Activated T-helper 1 cell treated with Interleukin-2 at 50 U/mL for 16 hours (primary cell): ENCODE data around the gene ADAMTS18.
A peak's percentile ranks its signal among the peaks of the same experiment; 100 is the strongest.
"Not testable (repeated sequence)": the region's sequence is repeated elsewhere in the genome, so short reads cannot be mapped to it uniquely, and the experiment has no call there.

ENCODE experiments used
- DNase-seq: peaks from one replicate; pipeline ENCODE4 v3.0.0-alpha.2; 2020; ENCODE audit warnings: low read depth

Gene ADAMTS18

DNA sequence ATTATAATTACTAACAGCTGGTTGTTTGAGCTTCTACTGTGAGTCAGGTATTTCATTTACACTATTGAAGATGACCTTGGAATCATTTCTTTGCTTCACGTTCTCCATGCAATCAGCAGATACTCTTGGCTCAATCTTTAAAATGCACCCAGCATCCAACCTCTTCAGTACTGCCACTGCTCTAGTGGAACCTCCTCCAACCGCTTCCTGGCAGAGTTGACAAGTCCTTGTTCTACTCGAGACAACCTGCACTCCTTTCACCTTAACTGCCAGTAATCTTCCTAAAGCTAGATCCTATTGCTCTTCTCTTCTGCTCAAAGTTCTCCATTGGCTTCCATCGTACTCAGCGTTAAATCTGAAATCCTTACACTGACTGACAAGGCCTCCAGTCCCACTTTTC lies 149.2 kb downstream of the ADAMTS18 start:
- no peak for DNase-seq

DNA sequence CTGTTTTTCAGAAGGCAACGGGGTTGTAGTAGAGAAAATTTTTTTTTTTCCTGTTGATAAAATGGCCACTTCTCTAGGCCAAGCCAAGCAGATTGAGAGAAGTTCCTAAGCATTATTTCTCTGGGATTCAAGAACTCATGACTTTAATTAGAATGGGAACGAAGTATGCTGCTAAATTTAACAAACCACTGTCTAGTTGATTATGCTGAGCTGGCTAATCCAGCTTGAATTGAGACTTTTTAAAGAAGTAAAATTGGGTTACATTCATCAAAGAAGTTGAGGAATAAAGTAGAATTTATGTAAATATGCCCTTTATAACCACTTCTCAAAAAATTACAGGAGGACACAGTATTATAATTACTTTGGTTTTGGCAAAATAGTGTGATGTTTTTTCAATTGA lies 152.5 kb downstream of the ADAMTS18 start:
- no peak for DNase-seq

GRCh38 chr16:77279316-77279715 lies 155.5 kb downstream of the ADAMTS18 start:
- DNase-seq = not testable (repeated sequence)

- no peak for DNase-seq
Observed at GRCh38 chr16:77277571-77277970, 157.3 kb downstream of the ADAMTS18 start.

DNA sequence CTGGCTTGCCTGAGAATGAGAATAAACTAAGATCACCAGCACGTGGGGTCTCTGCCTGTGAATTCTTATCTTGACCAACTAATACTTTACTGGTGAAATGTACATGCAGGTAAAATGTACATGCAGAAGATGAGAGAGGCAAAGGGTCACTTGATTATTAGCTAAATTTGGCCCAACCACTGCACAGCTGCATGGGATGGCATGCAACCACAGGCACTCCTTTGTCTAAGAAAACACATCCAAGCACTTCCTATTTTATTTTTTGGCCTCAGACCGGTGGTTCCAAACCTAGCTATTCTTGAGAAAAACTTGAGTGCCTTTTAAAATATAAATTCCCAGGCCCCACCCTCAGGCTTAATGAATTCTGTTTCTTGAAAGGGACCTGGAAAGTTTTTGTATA lies 157.7 kb downstream of the ADAMTS18 start:
- DNase-seq = no peak

DNA sequence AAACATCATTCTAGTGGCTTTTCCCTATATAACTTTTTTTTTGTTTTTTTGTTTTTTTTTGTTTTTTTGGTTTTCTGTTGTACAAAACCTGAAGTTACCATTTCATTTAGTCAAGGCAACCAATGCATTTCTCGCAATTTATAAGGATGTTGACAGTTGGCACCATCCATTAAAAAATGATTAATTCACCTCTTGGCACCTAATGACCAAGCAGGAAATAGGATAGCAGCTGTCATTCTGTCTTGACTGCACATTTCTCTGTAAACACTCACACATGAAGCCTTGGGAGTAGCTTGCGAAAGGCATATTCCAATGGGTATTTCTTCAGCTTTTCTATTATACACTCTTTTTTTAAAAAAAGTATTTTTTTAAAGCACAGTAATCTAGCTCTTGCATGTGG lies 158.2 kb downstream of the ADAMTS18 start:
- DNase-seq = no peak

DNA sequence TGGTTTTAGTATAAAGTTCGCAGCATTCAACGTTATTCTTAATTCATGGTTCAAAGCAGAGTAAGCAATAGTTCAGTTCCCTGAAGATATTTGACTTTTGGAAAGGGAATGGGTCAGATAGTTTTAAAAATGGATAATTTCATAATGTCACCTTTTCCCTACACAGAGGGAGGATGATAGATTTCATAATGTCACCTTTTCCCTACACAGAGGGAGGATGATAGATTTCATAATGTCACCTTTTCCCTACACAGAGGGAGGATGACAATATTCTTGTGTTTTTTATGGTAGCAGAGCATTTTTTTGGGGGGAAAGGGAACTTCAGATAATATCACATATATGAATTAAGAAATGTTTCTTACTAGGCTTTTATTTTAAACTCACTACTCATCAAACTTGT lies 159.5 kb downstream of the ADAMTS18 start:
- not testable (repeated sequence) for DNase-seq

- DNase-seq = no peak
Observed at GRCh38 chr16:77273815-77274214, 161.0 kb downstream of the ADAMTS18 start.

DNA sequence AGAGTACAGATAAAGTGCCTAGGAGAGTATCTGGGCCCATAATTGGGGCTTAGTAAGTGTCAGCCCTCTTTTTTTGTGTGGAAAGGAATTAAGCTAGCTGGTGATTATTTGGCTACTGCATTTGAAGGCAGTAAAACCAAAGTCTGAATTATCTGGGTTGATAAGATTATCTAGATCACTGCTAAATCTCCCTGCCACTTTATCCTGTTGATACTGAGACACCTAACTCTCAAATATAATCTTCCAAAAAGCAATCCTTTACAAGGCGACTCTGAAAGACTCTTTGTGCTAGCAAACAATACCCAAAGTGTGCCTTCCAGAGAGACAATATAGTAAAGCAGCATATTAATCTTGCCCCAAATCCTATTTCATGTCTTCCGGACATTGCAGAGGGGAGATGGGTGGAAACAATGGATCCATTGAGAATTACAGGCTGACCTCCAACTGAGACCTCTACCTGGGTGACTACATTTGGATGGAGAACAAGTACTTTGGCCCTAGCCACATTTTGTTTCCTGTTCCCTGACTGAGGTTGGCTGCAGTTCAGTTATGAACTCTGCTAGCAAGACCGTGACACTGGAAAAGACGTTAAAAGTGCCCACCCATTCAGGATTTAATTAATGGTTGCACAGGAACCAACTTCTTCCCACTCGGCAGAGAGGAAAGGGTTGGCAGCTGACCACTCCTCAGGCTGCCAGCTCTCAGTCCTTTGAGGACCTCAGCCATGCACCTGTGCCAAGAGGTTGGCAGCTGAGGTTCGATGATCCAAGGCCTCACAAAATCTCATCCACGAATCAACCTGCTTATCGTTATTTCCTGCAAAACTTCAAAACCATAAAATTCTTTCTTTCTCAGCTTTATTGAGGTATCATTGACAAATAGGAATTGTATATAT lies 163.1 kb downstream of the ADAMTS18 start:
- DNase-seq = no peak

DNA sequence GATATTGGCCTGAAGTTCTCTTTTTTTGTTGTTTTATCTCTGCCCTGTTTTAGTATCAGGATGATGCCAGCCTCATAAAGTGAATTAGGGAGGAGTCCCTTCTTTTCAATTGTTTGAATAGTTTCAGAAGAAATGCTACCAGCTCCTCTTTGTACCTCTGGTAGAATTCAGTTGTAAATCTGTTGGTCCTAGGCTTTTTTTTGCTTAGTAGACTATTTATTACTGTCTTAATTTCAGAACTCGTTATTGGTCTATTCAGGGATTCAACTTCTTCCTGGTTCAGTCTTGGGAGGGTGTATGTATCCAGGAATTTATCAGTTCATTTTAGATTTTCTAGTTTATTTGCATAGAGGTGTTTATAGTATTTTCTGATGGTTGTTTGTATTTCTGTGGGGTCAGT lies 168.6 kb downstream of the ADAMTS18 start:
- DNase-seq = not testable (repeated sequence)

DNA sequence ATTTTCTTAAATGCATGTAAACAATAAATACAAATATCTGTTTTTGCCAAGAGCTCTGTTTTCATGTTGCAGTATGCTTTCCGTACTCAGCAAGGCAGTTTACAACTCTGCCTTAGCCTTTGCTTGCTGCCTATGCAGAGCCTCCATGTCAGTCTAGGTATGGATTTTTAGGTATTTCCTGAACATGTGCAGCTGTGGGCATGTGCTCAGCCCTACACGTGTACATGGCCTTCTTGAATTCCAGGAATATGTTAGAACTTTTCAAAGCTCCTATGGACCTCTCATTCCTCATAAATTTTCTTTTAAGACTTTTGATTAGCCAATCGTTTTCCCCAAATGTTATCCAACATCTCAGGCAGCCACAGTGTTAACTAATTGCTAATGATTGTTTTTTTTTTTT lies 171.9 kb downstream of the ADAMTS18 start:
- DNase-seq = no peak

DNA sequence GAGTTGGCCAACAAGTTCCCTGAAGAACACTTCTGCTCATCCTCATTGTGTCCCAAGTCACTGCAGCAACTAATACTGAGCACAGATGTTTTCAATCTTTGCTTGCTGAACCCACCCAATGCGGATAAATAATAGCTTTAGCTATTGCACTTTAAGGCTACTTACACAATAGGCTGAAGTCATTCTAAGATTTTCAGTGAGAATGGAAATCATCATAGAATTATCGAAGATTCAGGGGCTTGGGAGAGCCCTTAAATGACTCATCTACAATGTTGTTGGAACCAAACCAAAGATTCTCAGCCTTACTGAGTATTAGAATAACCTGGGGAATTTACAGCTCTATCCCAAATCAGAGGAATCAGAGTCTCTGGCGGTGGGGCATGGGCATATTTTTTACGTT lies 184.4 kb downstream of the ADAMTS18 start:
- DNase-seq = no peak

DNA sequence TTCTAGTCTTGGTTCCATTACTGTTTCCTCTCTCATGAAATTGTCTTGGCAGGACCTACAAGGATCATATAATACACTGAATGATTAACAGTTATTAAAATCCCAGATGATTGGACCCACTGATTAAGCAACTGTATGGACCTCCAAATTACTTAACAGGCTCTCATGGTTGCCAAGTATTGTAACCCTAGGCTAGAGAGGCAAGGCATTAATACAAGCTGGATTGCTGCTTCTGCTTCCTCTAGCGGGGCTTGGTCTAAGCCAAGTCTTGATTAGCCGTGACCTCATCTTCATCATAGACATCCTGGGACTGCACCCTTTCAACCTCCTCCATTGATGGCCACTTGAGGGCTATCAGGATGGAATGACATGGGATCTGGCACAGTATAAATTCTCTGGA lies 188.7 kb downstream of the ADAMTS18 start:
- DNase-seq = no peak

DNA sequence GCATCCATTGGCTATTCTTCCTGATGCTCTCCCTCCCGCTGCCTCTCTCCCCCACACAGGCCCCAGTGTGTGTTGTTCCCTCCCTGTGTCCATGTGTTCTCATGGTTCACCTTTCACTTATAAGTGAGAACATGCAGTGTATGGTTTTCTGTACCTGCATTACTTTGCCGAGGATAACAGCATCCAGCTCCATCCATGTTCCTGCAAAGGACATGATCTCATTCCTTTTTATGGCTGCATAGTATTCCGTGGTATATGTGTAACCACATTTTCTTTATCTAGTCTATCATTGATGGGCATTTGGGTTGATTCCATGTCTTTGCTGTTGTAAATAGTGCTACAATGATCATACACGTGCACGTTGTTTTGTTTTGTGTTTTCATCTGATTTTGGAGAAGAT lies 192.4 kb downstream of the ADAMTS18 start:
- not testable (repeated sequence) for DNase-seq

DNA sequence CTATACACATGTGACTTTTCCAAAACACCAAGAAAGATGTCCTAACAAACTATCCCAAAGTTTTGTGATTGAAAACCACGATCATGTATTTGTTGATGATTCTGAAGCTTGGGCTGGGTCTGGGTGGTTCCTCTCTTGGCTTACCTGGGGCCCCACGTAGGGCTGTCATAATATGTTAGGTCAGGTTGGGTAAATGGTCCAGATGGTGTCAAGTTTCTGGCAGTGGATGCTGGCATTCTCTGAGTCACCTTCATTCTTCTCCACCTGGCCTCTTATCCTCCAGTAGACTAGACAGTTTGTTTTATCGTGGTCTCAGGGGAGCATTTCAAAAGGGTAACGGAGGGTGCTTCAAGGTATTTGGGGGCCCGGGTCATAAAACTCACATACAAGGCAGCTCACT lies 196.2 kb downstream of the ADAMTS18 start:
- no peak for DNase-seq

- DNase-seq = peak; percentile 77
Observed at GRCh38 chr16:77236063-77236511, 198.7 kb downstream of the ADAMTS18 start.

GRCh38 chr16:77234611-77235010 lies 200.2 kb downstream of the ADAMTS18 start:
- no peak for DNase-seq

DNA sequence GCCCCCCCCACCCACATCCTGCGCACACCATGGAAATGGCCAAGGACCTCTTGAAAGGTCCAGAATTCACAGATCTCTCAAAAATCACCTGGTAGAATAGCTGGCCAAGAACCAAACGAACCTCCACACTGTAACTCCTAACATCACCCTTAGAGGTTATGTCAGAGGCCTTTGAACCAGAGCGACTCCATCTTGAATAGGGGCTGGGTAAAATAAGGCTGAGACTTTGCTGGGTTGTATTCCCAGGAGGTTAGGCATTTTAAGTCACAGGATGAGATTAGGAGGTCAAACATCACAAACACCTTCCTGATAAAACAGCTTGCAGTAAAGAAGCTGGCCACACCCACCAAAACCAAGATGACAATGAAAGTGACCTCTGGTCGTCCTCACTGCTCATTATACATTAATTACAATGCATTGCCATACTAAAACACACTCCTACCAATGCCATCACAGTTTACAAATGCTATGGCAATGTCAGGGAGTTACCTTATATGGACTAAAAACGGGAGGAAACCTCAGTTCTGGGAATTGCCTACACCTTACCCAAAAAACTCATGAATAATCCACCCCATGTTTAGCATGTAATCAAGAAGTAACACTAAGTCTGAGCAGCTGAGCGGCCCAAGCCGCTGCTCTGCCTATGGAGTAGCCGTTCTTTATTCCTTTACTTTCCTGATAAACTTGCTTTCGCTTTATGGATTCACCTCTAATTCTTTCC lies 200.9 kb downstream of the ADAMTS18 start:
- DNase-seq = no peak
